SK-N-SH (cell line): Measurements from ENCODE around the gene GUCD1. TPM values are rescaled to one million over a fixed set of nuclear protein-coding genes. Genes with fewer than 3 reads are reported as not detected.

Source experiments
- CTCF ChIA-PET: fragments of 300-600, 350-600 bp; formaldehyde crosslinking; extraction: SDS; loops from one replicate; lab custom pipeline; 2021; lab: Yijun Ruan, JAX
- POLR2A ChIA-PET: fragments of 350-600 bp; sonication (Branson Sonifier 250); formaldehyde crosslinking; extraction: SDS; loops from one replicate; lab custom pipeline; 2020; ENCODE audit warnings: antibody characterized with exemption, inconsistent platforms; lab: Yijun Ruan, JAX
- DNase-seq: peaks from one replicate; pipeline ENCODE4 v3.0.0; 2012
- H2AFZ ChIP-seq: fragments of 200-600 bp; sonication (generic); 2 replicates; pipeline ENCODE4 v1.8.1; 2016; ENCODE audit warnings: antibody characterized with exemption, mild to moderate bottlenecking, low read depth
- H3F3A ChIP-seq: fragments of 200-600 bp; sonication (generic); replicated peaks from 2 replicates; pipeline ENCODE3; 2016; ENCODE audit warnings: antibody characterized with exemption, mild to moderate bottlenecking; ENCODE audit not compliant: insufficient read depth
- H3K27ac ChIP-seq, 2 experiments: fragments of 200-500 bp in 1 of 2; fragments of 200-600 bp in 1 of 2; sonication (Bioruptor generic) in 1 of 2; sonication (generic), shearing (Covaris generic) in 1 of 2; 2 replicates each; pipeline versions ENCODE4 v1.5.1 to v1.6.1; 2014 to 2016; ENCODE audit warnings: low read depth in 2 of 2, inconsistent platforms in 1 of 2, low read length in 1 of 2, mild to moderate bottlenecking in 1 of 2, mixed read lengths in 1 of 2
- H3K27me3 ChIP-seq: fragments of 200-600 bp; sonication (generic), shearing (Covaris generic); 2 replicates; pipeline ENCODE4 v1.6.1; 2016; ENCODE audit warnings: mixed run types; ENCODE audit not compliant: insufficient read depth
- H3K36me3 ChIP-seq, 2 experiments: fragments of 200-500 bp in 1 of 2; fragments of 200-600 bp in 1 of 2; sonication (Bioruptor generic) in 1 of 2; sonication (generic) in 1 of 2; replicated peaks in 1 of 2; 2 replicates each; pipeline versions ENCODE3 to v1.5.1; 2014 to 2016; ENCODE audit warnings: low read length in 1 of 2, mild to moderate bottlenecking in 1 of 2; ENCODE audit not compliant: insufficient read depth in 2 of 2, control insufficient read depth in 1 of 2
- H3K4me1 ChIP-seq, 2 experiments: fragments of 200-500 bp in 1 of 2; fragments of 200-600 bp in 1 of 2; sonication (Bioruptor generic) in 1 of 2; sonication (generic), shearing (Covaris generic) in 1 of 2; 2 replicates each; pipeline versions ENCODE4 v1.5.1 to v1.6.1; 2014 to 2016; ENCODE audit warnings: low read depth in 1 of 2, low read length in 1 of 2, mixed run types in 1 of 2; ENCODE audit not compliant: insufficient read depth in 2 of 2, control insufficient read depth in 1 of 2
- H3K4me2 ChIP-seq: fragments of 200-600 bp; sonication (generic), shearing (Covaris generic); 2 replicates; pipeline ENCODE4 v1.6.1; 2017; ENCODE audit warnings: mixed run types
- H3K4me3 ChIP-seq, 2 experiments: fragments of 200-500 bp in 1 of 2; fragments of 200-600 bp in 1 of 2; sonication (Bioruptor generic) in 1 of 2; sonication (generic), shearing (Covaris generic) in 1 of 2; 2 replicates each; pipeline versions ENCODE4 v1.5.1 to v1.8.1; 2014 to 2016; ENCODE audit warnings: low read depth in 2 of 2, inconsistent platforms in 1 of 2, low read length in 1 of 2, mild to moderate bottlenecking in 1 of 2, mixed read lengths in 1 of 2, moderate library complexity in 1 of 2
- H3K79me2 ChIP-seq: fragments of 200-600 bp; sonication (generic); 2 replicates; pipeline ENCODE4 v1.8.1; 2017; ENCODE audit warnings: mild to moderate bottlenecking; ENCODE audit not compliant: insufficient read depth
- H3K9ac ChIP-seq: fragments of 200-600 bp; sonication (generic); 2 replicates; pipeline ENCODE4 v1.6.1; 2017; ENCODE audit warnings: mixed run types
- H3K9me2 ChIP-seq: fragments of 200-600 bp; sonication (generic); 2 replicates; pipeline ENCODE4 v1.6.1; 2017; ENCODE audit warnings: mixed run types
- H3K9me3 ChIP-seq: fragments of 200-600 bp; sonication (generic); 2 replicates; pipeline ENCODE4 v1.6.1; 2017; ENCODE audit warnings: mixed run types, mild to moderate bottlenecking, moderate library complexity
- H4K20me1 ChIP-seq: fragments of 200-600 bp; sonication (generic); 2 replicates; pipeline ENCODE4 v1.6.1; 2017; ENCODE audit warnings: mild to moderate bottlenecking, mixed run types; ENCODE audit not compliant: insufficient read depth
- EP300 ChIP-seq, 2 experiments: IDR thresholded peaks; 2 replicates each; pipeline versions ENCODE4 v1.4.0 to v1.6.1; 2012; ENCODE audit warnings: borderline replicate concordance in 1 of 2, low read depth in 1 of 2, low read length in 1 of 2
- FOSL2 ChIP-seq: IDR thresholded peaks from 2 replicates; pipeline ENCODE4 v1.4.0; 2012; ENCODE audit warnings: low read depth, mild to moderate bottlenecking, moderate library complexity, borderline replicate concordance
- GABPA ChIP-seq: IDR thresholded peaks from 2 replicates; pipeline ENCODE4 v1.4.0; 2012; ENCODE audit warnings: low read depth, mild to moderate bottlenecking
- MEF2A ChIP-seq: IDR thresholded peaks from 2 replicates; pipeline ENCODE4 v1.4.0; 2012; ENCODE audit warnings: low read depth, borderline replicate concordance
- NFIC ChIP-seq: IDR thresholded peaks from 2 replicates; pipeline ENCODE4 v1.4.0; 2012; ENCODE audit warnings: borderline replicate concordance
- RXRA ChIP-seq: IDR thresholded peaks from 2 replicates; pipeline ENCODE4 v1.4.0; 2012; ENCODE audit warnings: low read depth, mild to moderate bottlenecking, borderline replicate concordance
- TCF12 ChIP-seq: IDR thresholded peaks from 2 replicates; pipeline ENCODE4 v1.4.0; 2012
- YY1 ChIP-seq: IDR thresholded peaks from 2 replicates; pipeline ENCODE4 v1.4.0; 2012; ENCODE audit warnings: low read depth, mild to moderate bottlenecking
- WGBS: methylation state at CpG from one replicate; pipeline ENCODE4 v1.1.6; 2017; ENCODE audit warnings: low lambda C conversion rate; 5-methylcytosine and 5-hydroxymethylcytosine counted together
- polyA plus RNA-seq, 3 experiments: library from polyadenylated mRNA; depleted of rRNA; stranded (reverse); fragments of >200 nt; gene quantifications; 2 replicates each; pipeline ENCODE4 v1.2.3, GENCODE V29; 2012
- TF ChIP-seq, protein P1 (sequence below): fragments of 150-350 bp; IDR thresholded peaks from 2 replicates; pipeline ENCODE4 v1.6.1; 2017; ENCODE audit warnings: antibody characterized with exemption, low read length, low read depth, borderline replicate concordance

Gene GUCD1
- polyA plus RNA-seq, 1 of the 3 experiments (the other 2 are of a cell fraction), result 71.0 TPM

DNA sequence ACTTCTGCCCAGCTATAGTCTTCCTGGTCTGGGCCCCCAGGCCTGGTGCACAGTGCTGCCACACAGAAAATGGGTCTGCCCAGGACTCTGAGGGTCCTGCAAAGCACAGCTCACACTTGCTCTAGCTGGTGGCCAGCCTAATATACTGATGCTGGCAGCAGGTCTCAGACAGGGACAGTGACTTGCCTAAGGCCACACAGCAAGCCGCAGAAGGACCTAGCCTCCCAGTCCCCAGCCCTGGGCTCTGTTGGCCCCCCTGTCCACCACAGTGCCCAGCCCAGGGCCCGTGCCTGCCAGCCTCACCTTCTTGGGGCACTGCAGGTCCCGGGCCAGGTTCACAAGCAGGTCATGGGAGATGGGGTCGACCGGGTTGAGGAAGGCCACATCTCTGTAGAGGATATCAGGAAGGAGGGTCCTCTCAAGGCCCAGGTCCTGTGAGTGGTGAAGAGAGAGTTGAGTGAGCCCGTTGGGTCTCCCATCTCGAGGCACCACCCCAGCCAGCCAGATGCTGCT is 34.6 kb upstream of the GUCD1 start:
- H3K9me3 ChIP-seq, result no peaks in the 10 kb centered on the region
- ChIA-PET POLR2A (interaction anchor here (1.1 kb wide), 1 partner anchor 35 kb away, joined by 6 read pairs; the partner anchor contains the start of gene GUCD1), CTCF (no interaction called here)
- H3K36me3 ChIP-seq, result peaks cover 0 to 21% of the 10 kb centered on the region in 2 experiments
- no peak overlapping the region for H3K4me2 ChIP-seq
- H3K4me1 ChIP-seq, result peaks cover 0 to 42% of the 10 kb centered on the region in 2 experiments; a peak in 1 of 4 replicates
- TF ChIP-seq NFIC, result no peak
- no peak for TF ChIP-seq GABPA
- no peak for DNase-seq
- H3K27ac ChIP-seq, result no peak overlapping the region
- H3K4me3 ChIP-seq, result no peak overlapping the region
- H3K9ac ChIP-seq, result no peak overlapping the region
- H3F3A ChIP-seq, result no peaks in the 10 kb centered on the region
- no peaks in the 10 kb centered on the region for H3K27me3 ChIP-seq
- no peaks in the 10 kb centered on the region for H4K20me1 ChIP-seq
- H3K9me2 ChIP-seq, result no peaks in the 10 kb centered on the region
- no peak overlapping the region for H2AFZ ChIP-seq
- no peaks in the 10 kb centered on the region for H3K79me2 ChIP-seq
- 93% methylated on average over 6 of the region's 7 CpGs for WGBS

DNA sequence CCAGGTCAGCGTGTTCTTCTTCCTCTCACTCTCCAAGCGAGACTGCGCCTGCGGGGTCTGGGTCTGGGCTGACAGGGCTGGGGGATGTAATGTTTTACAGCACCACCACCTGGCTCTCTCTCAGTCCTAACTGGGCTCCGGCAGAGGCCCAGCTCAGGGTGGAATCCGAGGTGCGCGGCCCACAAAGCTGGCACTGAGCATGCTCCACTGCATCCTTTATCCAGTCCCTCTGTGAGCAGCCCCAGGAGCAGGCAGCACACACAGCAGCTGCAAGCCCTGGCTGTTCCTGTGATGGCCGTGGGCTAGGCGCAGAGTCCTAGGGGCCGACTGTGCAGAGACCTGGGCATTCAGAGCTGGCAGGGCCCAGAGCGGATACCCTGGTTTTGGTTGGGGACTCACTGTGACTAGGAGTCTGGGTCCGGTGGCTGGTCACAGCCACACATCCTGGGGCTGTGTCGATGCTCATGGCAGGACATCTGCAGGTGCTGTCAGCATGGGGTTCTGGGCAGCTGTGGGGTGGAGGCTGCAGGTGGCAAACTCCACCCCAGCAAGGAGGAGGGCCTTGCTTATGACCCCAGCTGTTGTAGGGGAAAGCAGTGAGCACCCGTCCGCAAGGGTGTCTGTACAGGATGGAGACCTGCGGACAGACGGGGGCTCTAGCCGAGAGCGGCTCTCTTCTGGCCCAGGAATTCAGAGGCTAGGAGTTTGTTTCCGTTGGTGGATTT is 34.0 kb upstream of the GUCD1 start:
- no peak overlapping the region for H3K4me3 ChIP-seq
- POLR2A ChIA-PET, result interaction anchor here (1.1 kb wide), 1 partner anchor 34 kb away, joined by 6 read pairs; the partner anchor contains the start of gene GUCD1
- H3K9me3 ChIP-seq, result no peaks in the 10 kb centered on the region
- CTCF ChIA-PET, result interaction anchor here (0.5 kb wide), 1 partner anchor 251 kb away, joined by 3 read pairs; no protein-coding TSS in a partner anchor
- no peak overlapping the region for H3K4me2 ChIP-seq
- H3F3A ChIP-seq, result no peaks in the 10 kb centered on the region
- no peak overlapping the region; a peak in 1 of 4 replicates for H3K27ac ChIP-seq
- H3K4me1 ChIP-seq, result peaks cover 4 to 43% of the 10 kb centered on the region in 2 experiments; a peak in 2 of 4 replicates
- H2AFZ ChIP-seq, result no peak overlapping the region
- peaks cover 0 to 21% of the 10 kb centered on the region in 2 experiments for H3K36me3 ChIP-seq
- no peaks in the 10 kb centered on the region for H3K27me3 ChIP-seq
- H3K9me2 ChIP-seq, result no peaks in the 10 kb centered on the region
- TF ChIP-seq EP300 (IDR thresholded peaks at IDR 0.05; ENCODE audit: borderline replicate concordance in 1 of 2, low read depth in 1 of 2, low read length in 1 of 2) (no peak), YY1 (no peak), RXRA (no peak), MEF2A (no peak)
- TF ChIP-seq, protein P1, sequence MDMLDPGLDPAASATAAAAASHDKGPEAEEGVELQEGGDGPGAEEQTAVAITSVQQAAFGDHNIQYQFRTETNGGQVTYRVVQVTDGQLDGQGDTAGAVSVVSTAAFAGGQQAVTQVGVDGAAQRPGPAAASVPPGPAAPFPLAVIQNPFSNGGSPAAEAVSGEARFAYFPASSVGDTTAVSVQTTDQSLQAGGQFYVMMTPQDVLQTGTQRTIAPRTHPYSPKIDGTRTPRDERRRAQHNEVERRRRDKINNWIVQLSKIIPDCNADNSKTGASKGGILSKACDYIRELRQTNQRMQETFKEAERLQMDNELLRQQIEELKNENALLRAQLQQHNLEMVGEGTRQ, result no peak
- no peak for DNase-seq
- no peaks in the 10 kb centered on the region for H3K79me2 ChIP-seq
- H4K20me1 ChIP-seq, result no peaks in the 10 kb centered on the region
- 89% methylated on average over 15 of the region's 21 CpGs for WGBS
- H3K9ac ChIP-seq, result no peak overlapping the region

DNA sequence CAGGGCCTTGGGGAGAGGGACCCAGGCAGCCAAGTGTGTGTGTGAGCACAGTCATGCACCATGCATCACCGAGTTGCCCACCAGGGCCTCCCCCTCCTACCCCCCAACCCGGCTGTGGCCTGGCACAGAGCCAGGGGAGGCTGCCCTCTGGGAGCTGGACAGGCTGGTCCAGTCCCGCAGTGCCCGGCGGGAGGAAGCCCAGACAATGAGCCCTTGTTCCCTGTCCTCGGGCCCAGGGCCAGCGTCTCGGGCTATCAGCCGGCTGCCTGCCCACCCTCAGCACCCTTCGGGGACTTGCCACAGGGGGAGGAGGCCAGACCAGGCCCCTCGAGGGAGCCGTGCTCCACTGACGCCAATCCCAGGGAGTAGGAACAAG is 33.4 kb upstream of the GUCD1 start:
- 0 out of 2 replicates have a peak, but pooled peaks have one; percentile 9 for TF ChIP-seq TCF12
- peak; percentile 86 for TF ChIP-seq NFIC
- TF ChIP-seq FOSL2, result no peak
- no peaks in the 10 kb centered on the region for H4K20me1 ChIP-seq
- WGBS, result 49% methylated on average over 5 of the region's 13 CpGs
- H3K36me3 ChIP-seq, result peaks cover 0 to 21% of the 10 kb centered on the region in 2 experiments
- no peak overlapping the region for H3K4me3 ChIP-seq
- H3F3A ChIP-seq, result no peaks in the 10 kb centered on the region
- H3K9me3 ChIP-seq, result no peaks in the 10 kb centered on the region
- peaks cover 9 to 46% of the 10 kb centered on the region in 2 experiments; a peak in 2 of 4 replicates for H3K4me1 ChIP-seq
- H3K9me2 ChIP-seq, result no peaks in the 10 kb centered on the region
- peak; percentile 68 for DNase-seq
- ChIA-PET CTCF (interaction anchor here (0.5 kb wide), 1 partner anchor 252 kb away, joined by 3 read pairs; no protein-coding TSS in a partner anchor), POLR2A (interaction anchor here (0.7 to 1.1 kb wide), 2 partner anchors 12 to 33 kb away, joined by 3 to 6 read pairs; partner anchors contain the start of gene GUCD1)
- no peaks in the 10 kb centered on the region for H3K27me3 ChIP-seq
- H3K27ac ChIP-seq, result no peak overlapping the region; a peak in 1 of 4 replicates
- H2AFZ ChIP-seq, result no peak overlapping the region
- no peaks in the 10 kb centered on the region for H3K79me2 ChIP-seq
- H3K4me2 ChIP-seq, result no peak overlapping the region
- H3K9ac ChIP-seq, result no peak overlapping the region
